Common myeloid progenitor, CD34-positive (primary cell): Measurements from ENCODE around the gene WNT3. TPM values are rescaled to one million over a fixed set of nuclear protein-coding genes. Genes with fewer than 3 reads are reported as not detected.
A peak's percentile ranks its signal among the peaks of the same experiment; 100 is the strongest.

Experiments used
- CTCF ChIA-PET: fragments of 350-600 bp; sonication (Branson Sonifier 250); formaldehyde crosslinking; loops from one replicate; lab custom pipeline; 2021; ENCODE audit warnings: antibody characterized with exemption; lab: Charles Lee
- POLR2A ChIA-PET: fragments of 350-600 bp; sonication (Branson Sonifier 250); formaldehyde crosslinking; loops from one replicate; lab custom pipeline; 2021; ENCODE audit warnings: antibody characterized with exemption; lab: Charles Lee
- DNase-seq, 3 donors: peaks; one replicate each; pipeline versions ENCODE4 v3.0.0 to v3.0.0-alpha.2; 2013
- H3K27ac ChIP-seq, 2 experiments: 1 replicate in 1 of 2; 2 replicates in 1 of 2; pipeline ENCODE4 v1.7.0; 2013; ENCODE audit warnings: inconsistent platforms in 2 of 2, low read length in 2 of 2, mild to moderate bottlenecking in 2 of 2, low read depth in 1 of 2, moderate library complexity in 1 of 2; ENCODE audit not compliant: severe bottlenecking in 2 of 2, insufficient read depth in 1 of 2, poor library complexity in 1 of 2
- H3K27me3 ChIP-seq, 5 experiments: replicated peaks in 2 of 5; 1 replicate in 3 of 5; 2 replicates in 2 of 5; pipeline versions ENCODE4 v1.6.1 to v1.7.0; 2013; ENCODE audit warnings: low read length in 4 of 5, mild to moderate bottlenecking in 2 of 5, moderate library complexity in 2 of 5, inconsistent platforms in 1 of 5; ENCODE audit not compliant: insufficient read depth in 5 of 5, control insufficient read depth in 4 of 5
- H3K36me3 ChIP-seq, 4 experiments: 1 replicate in 2 of 4; 2 replicates in 2 of 4; pipeline versions ENCODE4 v1.6.1 to v1.7.0; 2013; ENCODE audit warnings: low read length in 3 of 4, control low read depth in 1 of 4, mild to moderate bottlenecking in 1 of 4; ENCODE audit not compliant: control insufficient read depth in 4 of 4, insufficient read depth in 4 of 4
- H3K4me1 ChIP-seq, 4 experiments: 1 replicate in 3 of 4; 2 replicates in 1 of 4; pipeline versions ENCODE4 v1.6.1 to v1.7.1; 2013; ENCODE audit warnings: low read length in 3 of 4, mild to moderate bottlenecking in 3 of 4, control low read depth in 1 of 4, inconsistent platforms in 1 of 4, moderate library complexity in 1 of 4; ENCODE audit not compliant: control insufficient read depth in 4 of 4, insufficient read depth in 4 of 4; ENCODE audit errors: control extremely low read depth in 1 of 4
- H3K4me3 ChIP-seq, 7 experiments: 1 replicate in 4 of 7; 2 replicates in 3 of 7; pipeline versions ENCODE4 v1.5.1 to v1.7.0; 2013; ENCODE audit warnings: mild to moderate bottlenecking in 7 of 7, low read length in 6 of 7, moderate library complexity in 6 of 7, inconsistent platforms in 2 of 7, low read depth in 2 of 7, control low read depth in 1 of 7; ENCODE audit not compliant: insufficient read depth in 4 of 7, control insufficient read depth in 1 of 7; ENCODE audit errors: extremely low read depth in 1 of 7
- H3K9me3 ChIP-seq, 5 experiments: 1 replicate in 4 of 5; 2 replicates in 1 of 5; pipeline versions ENCODE4 v1.6.1 to v1.7.1; 2013; ENCODE audit warnings: low read length in 4 of 5, mild to moderate bottlenecking in 2 of 5, inconsistent platforms in 1 of 5, low read depth in 1 of 5, moderate library complexity in 1 of 5; ENCODE audit not compliant: control insufficient read depth in 4 of 5, insufficient read depth in 2 of 5; ENCODE audit errors: control extremely low read depth in 1 of 5
- WGBS: methylation state at CpG from one replicate; pipeline ENCODE4 v1.1.5; 2013; ENCODE audit not compliant: insufficient coverage; 5-methylcytosine and 5-hydroxymethylcytosine counted together
- polyA plus RNA-seq: library from polyadenylated mRNA; unstranded; fragments of 120-200 nt; gene quantifications from one replicate; pipeline ENCODE4 v1.2.1, GENCODE V29; 2013

The WNT3 gene, protein sequence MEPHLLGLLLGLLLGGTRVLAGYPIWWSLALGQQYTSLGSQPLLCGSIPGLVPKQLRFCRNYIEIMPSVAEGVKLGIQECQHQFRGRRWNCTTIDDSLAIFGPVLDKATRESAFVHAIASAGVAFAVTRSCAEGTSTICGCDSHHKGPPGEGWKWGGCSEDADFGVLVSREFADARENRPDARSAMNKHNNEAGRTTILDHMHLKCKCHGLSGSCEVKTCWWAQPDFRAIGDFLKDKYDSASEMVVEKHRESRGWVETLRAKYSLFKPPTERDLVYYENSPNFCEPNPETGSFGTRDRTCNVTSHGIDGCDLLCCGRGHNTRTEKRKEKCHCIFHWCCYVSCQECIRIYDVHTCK
- polyA plus RNA-seq = 0.07 TPM

DNA sequence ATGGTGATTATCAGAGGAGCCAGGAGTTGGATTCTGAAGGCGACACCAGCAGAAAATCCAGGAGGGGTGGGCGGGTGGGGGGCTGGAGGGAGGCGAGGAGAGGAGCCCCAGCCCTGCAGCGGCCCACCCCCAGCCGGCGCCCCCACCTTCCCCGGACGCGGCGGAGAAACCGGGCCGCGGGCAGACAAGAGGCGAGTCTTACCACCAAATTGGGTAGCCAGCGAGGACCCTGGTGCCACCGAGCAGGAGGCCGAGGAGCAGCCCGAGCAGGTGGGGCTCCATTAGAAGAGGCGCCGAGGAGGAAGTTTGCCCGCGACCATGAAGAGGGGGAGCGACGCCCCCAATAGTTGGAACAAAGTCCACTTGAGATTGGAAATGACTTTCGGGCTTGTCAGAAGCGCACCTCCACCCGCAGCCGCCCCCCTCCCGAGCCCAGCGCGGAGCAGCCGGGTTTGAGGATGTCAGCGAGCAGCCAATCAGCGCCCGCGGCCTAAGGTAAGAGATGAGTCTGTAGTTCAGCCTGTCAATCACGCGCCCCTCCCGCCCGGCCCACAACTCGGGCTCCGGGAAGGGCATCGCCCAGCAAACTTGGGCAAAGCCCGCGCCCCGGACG is at the start of gene WNT3:
TSS of gene WNT3 (minus strand) at position 377 of the 613 bp plus-strand sequence. CDS start at position 282, 95 bp downstream.
- ChIA-PET CTCF (no interaction called here), POLR2A (no interaction called here)
- WGBS = under 1% methylated on average over 34 of the region's 47 CpGs
- Histone ChIP-seq H3K4me3 (peak within 1 kb of the TSS in 6 of 7 experiments; percentile 29 to 74 (median 52)), H3K27me3 (peaks cover 5 to 96% (median 52%) of the 10 kb centered on the region in 5 experiments), H3K4me1 (peaks cover 0 to 37% (median 26%) of the 10 kb centered on the region in 4 experiments), H3K9me3 (no peaks in the 10 kb centered on the region), H3K36me3 (no peaks in the 10 kb centered on the region), H3K27ac (no peak within 1 kb of the TSS)
- DNase-seq = peak in 2 of 3 donors; percentile 34 to 48

DNA sequence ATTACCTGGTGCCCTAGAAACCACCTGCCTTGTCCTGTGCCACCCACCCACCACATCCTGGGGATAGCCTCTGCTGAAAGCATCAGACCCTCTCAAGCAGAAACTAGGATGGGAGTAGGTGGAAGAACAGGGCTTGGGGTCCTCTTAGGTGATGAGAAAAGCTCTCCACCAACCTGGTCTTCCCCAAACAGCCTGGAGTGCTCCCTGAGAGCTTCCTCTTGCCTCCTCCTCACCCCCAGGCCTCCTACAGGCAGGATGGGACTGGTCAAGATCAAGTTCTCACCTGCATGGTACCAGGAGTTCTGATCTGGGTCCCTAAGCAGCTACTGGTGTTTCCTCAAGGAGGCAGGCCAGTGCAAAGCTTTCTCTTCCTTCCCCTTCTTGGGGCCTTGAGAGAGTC is 48.3 kb upstream of the WNT3 start:
- CTCF ChIA-PET = interaction anchor here (0.7 kb wide), 1 partner anchor 15 kb away, joined by 3 read pairs; the partner anchor contains the start of gene WNT9B
- H3K9me3 ChIP-seq = no peaks in the 10 kb centered on the region
- peaks cover 0 to 27% (median 5%) of the 10 kb centered on the region in 4 experiments for H3K4me1 ChIP-seq
- no peak overlapping the region for H3K27ac ChIP-seq
- peaks cover 0 to 7% (median 2%) of the 10 kb centered on the region in 5 experiments for H3K27me3 ChIP-seq
- H3K36me3 ChIP-seq = no peaks in the 10 kb centered on the region
- H3K4me3 ChIP-seq = no peak overlapping the region
- POLR2A ChIA-PET = no interaction called here
- no peak for DNase-seq

DNA sequence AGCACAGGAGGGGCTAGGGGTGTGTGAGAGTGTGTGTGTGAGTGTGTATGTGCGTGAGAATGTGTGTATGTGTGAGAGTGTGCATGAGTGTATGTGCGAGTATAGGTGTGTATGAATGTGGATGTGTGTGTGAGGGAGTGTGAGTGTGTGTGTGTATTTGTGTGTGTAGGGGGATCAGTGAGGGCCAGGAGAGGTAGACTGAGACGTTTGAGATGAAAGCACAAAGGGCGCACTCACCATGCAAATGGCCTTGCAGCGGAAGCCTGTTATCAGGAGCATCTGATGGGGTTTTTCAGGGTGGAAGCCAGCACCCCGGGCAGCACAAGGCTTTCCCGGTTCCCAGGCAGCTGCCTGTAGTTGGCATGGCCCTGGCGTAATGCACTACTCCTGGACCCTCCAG is 47.8 kb upstream of the WNT3 start:
- peaks cover 0 to 7% (median 2%) of the 10 kb centered on the region in 5 experiments for H3K27me3 ChIP-seq
- no peak overlapping the region for H3K27ac ChIP-seq
- no peak for DNase-seq
- CTCF ChIA-PET = no interaction called here
- WGBS = 88% methylated on average over 8 of the region's 8 CpGs
- peaks cover 0 to 27% (median 5%) of the 10 kb centered on the region in 4 experiments for H3K4me1 ChIP-seq
- H3K36me3 ChIP-seq = no peaks in the 10 kb centered on the region
- POLR2A ChIA-PET = no interaction called here
- no peaks in the 10 kb centered on the region for H3K9me3 ChIP-seq
- no peak overlapping the region for H3K4me3 ChIP-seq

DNA sequence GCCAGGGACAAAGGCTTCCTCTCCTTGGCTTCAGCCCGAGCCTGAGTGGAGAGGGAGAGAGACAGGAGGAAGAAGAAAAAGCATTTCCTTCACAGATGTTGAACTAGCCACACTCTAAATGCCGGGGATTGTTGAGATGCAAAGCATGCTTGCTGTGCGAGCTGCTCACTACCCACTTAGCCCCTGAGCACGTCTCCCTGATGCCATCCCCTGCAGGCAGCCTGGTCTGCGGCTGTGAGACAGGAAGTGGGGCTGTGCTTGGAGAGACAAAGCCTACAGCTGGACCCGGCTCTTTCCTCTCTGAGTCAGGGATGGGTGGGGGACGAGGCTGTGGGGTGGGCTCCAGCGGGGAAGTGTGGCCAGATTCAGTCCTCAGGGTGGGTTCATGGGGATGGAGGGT is 46.6 kb upstream of the WNT3 start:
- CTCF ChIA-PET = no interaction called here
- Histone ChIP-seq H3K36me3 (no peaks in the 10 kb centered on the region), H3K4me3 (peak overlapping the region in 1 of 7 experiments; percentile 8), H3K9me3 (no peaks in the 10 kb centered on the region), H3K27me3 (peaks cover 0 to 7% (median 2%) of the 10 kb centered on the region in 5 experiments), H3K4me1 (peaks cover 0 to 27% (median 5%) of the 10 kb centered on the region in 4 experiments), H3K27ac (no peak overlapping the region)
- DNase-seq = peak; percentile 14 to 71 (median 57)
- WGBS = 12% methylated on average over 7 of the region's 8 CpGs
- POLR2A ChIA-PET = no interaction called here

DNA sequence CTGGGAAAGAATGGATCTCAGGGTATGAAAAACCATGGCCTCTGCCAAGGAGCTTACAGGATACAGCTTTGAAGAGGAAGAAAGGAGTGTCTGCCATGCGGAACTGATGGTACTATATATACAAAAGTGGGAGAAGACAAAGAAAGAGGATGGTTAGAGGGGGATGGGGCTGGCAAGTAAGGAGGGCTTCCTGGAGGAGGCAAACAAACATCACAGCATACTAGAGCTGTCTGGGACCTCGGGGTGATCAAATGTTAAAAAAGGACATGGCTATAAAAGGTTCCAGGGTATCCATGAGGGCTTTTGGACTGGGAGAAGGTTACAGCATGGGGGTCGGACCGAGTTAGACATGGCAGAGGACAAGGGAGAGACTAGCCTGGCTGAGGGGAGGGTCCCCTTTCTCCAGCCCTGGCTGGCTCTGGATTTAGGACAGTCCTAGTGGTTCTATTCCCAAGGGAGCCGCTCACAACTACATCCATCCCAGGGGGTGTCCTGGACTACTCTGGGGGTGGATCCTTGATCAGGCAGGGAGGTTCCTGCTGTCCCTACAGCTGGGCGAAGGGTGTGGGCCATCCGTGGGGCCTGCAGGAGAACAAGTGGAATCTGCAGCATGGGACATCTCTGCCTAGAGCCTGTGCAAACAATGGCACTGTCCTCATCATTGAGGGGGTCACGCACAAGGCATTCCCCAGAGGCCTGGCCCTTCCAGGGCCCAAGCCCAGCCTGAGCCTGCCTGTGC is 45.1 kb upstream of the WNT3 start:
- peaks cover 0 to 7% (median 2%) of the 10 kb centered on the region in 5 experiments for H3K27me3 ChIP-seq
- CTCF ChIA-PET = no interaction called here
- POLR2A ChIA-PET = no interaction called here

DNA sequence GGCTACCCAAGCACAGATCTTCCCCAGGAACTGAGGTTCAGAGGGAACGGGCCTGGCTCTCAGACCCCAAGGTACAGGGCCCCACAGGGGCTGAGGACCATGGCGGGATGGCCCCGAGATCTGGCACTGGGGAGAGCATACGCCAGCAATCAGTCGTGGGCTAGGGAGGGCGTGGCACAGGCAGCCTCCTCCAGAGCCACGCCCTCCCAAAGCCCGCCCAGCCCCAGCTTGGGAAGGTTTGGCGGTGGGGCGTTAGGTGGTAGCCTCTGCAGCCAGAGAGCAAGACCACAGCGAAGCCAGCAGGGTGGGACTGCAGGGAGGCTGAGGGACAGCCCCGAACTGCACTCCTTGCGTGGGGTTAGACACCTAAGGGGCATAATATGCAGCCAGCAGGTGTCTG is 44.5 kb upstream of the WNT3 start:
- POLR2A ChIA-PET = no interaction called here
- no peak overlapping the region for H3K27ac ChIP-seq
- no peak for DNase-seq
- H3K9me3 ChIP-seq = no peaks in the 10 kb centered on the region
- H3K4me1 ChIP-seq = peaks cover 0 to 27% (median 5%) of the 10 kb centered on the region in 4 experiments
- 76% methylated on average over 10 of the region's 13 CpGs for WGBS
- CTCF ChIA-PET = no interaction called here
- H3K27me3 ChIP-seq = peaks cover 0 to 7% (median under 1%) of the 10 kb centered on the region in 5 experiments
- no peak overlapping the region for H3K4me3 ChIP-seq
- H3K36me3 ChIP-seq = no peaks in the 10 kb centered on the region

More for the DNA sequence above, 45.1 kb upstream of the WNT3 start:
- Histone ChIP-seq H3K9me3 (no peaks in the 10 kb centered on the region), H3K4me3 (no peak overlapping the region), H3K36me3 (no peaks in the 10 kb centered on the region), H3K27ac (no peak overlapping the region), H3K4me1 (peaks cover 0 to 27% (median 5%) of the 10 kb centered on the region in 4 experiments)
- no peak for DNase-seq
- WGBS = 93% methylated on average over 8 of the region's 8 CpGs
